Progenitor cell of endocrine pancreas (in vitro differentiated cells): ENCODE measurements around the gene DNAH1. TPM values are rescaled to one million over a fixed set of nuclear protein-coding genes. Genes with fewer than 3 reads are reported as not detected.

ENCODE experiments used
- DNase-seq: peaks from one replicate; pipeline ENCODE4 v3.0.0; 2021; ENCODE audit warnings: low spot score; ENCODE audit not compliant: unreplicated experiment
- H3K27ac Mint-ChIP-seq: 2 replicates; pipeline ENCODE4 v1.8.0; 2021; ENCODE audit warnings: mild to moderate bottlenecking, moderate library complexity, mixed read lengths
- H3K27me3 Mint-ChIP-seq: 2 replicates; pipeline ENCODE4 v1.8.0; 2021; ENCODE audit warnings: mixed read lengths
- H3K36me3 Mint-ChIP-seq: 2 replicates; pipeline ENCODE4 v1.8.0; 2022; ENCODE audit warnings: mixed read lengths; ENCODE audit not compliant: insufficient read depth
- H3K4me1 Mint-ChIP-seq: 2 replicates; pipeline ENCODE4 v1.8.0; 2021; ENCODE audit warnings: low read depth, mixed read lengths
- H3K4me3 Mint-ChIP-seq: 2 replicates; pipeline ENCODE4 v1.8.0; 2021; ENCODE audit warnings: low read depth, mild to moderate bottlenecking, moderate library complexity, mixed read lengths
- H3K9me3 Mint-ChIP-seq: 2 replicates; pipeline ENCODE4 v1.8.0; 2021; ENCODE audit warnings: low read depth, mixed read lengths
- total RNA-seq: library from RNA; stranded (reverse); gene quantifications from 2 replicates; pipeline ENCODE4 v1.2.1, GENCODE V29; 2021
- TF ChIP-seq, protein P1 (sequence below): fragments of 200-600 bp; sonication (generic); IDR thresholded peaks from one replicate; pipeline ENCODE4 v1.5.0; 2021; ENCODE audit warnings: antibody characterized with exemption, mild to moderate bottlenecking; ENCODE audit not compliant: unreplicated experiment

DNAH1 gene
- total RNA-seq, 1 donor from 2014 or later, result 14.0 TPM

DNA sequence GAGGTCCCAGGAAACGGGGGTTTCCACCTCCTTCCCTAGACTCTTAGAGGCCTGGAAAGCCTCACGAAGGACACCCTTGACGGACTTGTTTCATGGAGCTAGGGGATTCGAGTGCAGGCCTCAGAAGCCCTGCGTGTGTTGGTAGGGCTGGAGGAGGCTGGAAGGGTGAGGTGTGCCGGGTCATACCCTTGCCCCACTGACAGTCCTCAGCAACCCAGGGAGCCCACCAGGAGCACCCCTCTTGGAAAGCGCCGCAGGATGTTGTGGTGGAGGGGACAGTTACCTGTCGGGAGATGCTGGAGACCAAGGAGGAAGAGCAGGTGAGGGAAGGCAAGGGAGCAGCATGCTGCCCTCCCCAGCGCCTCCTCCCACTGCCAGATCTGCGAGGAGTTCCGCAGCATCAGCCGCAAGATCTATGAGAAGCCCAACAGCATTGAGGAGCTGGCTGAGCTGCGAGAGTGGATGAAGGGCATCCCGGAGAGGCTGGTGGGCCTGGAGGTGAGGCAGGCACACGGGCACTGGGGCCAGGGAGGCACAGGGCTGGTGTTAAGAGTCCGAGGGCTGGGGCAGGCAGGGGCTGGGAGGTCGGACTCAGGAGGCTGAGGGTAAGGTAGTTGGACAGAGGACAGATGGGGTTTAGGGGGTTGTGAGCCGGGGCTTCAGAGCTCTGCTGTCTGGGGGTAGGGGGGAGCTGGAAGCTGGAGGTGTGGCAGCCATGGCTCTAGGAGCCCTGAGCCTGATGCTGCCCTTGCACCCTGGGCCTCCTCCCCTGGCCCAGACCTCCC, 33.7 kb downstream of the DNAH1 start:
- TF ChIP-seq, protein P1, sequence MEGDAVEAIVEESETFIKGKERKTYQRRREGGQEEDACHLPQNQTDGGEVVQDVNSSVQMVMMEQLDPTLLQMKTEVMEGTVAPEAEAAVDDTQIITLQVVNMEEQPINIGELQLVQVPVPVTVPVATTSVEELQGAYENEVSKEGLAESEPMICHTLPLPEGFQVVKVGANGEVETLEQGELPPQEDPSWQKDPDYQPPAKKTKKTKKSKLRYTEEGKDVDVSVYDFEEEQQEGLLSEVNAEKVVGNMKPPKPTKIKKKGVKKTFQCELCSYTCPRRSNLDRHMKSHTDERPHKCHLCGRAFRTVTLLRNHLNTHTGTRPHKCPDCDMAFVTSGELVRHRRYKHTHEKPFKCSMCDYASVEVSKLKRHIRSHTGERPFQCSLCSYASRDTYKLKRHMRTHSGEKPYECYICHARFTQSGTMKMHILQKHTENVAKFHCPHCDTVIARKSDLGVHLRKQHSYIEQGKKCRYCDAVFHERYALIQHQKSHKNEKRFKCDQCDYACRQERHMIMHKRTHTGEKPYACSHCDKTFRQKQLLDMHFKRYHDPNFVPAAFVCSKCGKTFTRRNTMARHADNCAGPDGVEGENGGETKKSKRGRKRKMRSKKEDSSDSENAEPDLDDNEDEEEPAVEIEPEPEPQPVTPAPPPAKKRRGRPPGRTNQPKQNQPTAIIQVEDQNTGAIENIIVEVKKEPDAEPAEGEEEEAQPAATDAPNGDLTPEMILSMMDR, result no peak
- H3K4me3 Mint-ChIP-seq, result no peak overlapping the region
- no peaks in the 10 kb centered on the region for H3K9me3 Mint-ChIP-seq
- H3K27ac Mint-ChIP-seq, result no peak overlapping the region
- no peaks in the 10 kb centered on the region for H3K27me3 Mint-ChIP-seq
- DNase-seq, result no peak
- no peaks in the 10 kb centered on the region for H3K4me1 Mint-ChIP-seq
- H3K36me3 Mint-ChIP-seq, result no peaks in the 10 kb centered on the region

- Mint-ChIP-seq H3K9me3 (no peaks in the 10 kb centered on the region), H3K27ac (no peak overlapping the region), H3K27me3 (no peaks in the 10 kb centered on the region), H3K4me3 (no peak overlapping the region), H3K4me1 (no peaks in the 10 kb centered on the region), H3K36me3 (no peaks in the 10 kb centered on the region)
- TF ChIP-seq, protein P1, result no peak
- no peak for DNase-seq
Observed at GRCh38 chr3:52350416-52350815, 34.3 kb downstream of the DNAH1 start.

DNA sequence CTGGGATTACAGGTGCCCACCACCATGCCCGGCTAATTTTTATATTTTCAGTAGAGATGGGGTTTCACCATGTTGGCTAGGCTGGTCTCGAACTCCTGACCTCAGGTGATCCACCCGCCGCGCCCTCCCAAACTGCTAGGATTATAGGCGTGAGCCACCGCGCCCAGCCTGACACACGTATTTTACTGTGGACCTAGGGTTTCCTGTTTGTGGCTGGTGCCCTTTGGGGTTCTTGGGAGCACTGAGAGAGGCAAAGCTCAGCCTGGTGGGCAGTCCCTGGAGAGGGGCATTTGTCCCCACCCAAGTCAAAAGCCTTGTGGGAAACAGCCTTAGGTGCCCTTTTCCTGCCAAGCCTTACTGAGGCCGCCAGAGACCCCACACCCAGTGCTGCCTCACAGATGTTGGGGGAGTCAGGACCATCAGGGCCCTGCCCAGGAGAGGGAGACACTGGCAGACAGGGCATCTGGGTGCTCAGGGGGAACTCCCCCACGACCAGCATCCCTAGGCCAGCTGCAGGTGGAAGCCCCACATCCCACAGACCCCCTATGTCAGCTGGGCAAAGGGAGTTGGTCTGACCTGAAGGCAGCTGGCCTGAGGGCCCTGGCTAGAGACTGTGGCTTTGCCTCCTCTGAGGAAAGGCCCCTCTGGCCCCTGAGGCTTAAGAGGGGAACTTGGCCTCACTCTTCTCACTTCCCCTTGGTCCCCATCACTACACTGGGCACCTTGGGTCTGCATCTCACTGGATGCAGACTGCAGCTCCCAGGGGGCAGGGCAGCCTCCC, 35.1 kb downstream of the DNAH1 start:
- DNase-seq, result no peak
- Mint-ChIP-seq H3K36me3 (peaks cover 3% of the 10 kb centered on the region), H3K4me1 (no peaks in the 10 kb centered on the region), H3K27ac (no peak overlapping the region), H3K27me3 (no peaks in the 10 kb centered on the region), H3K9me3 (no peaks in the 10 kb centered on the region), H3K4me3 (no peak overlapping the region)
- TF ChIP-seq, protein P1, result no peak

GRCh38 chr3:52351762-52352368, 35.7 kb downstream of the DNAH1 start:
- H3K36me3 Mint-ChIP-seq, result peaks cover 3% of the 10 kb centered on the region
- no peaks in the 10 kb centered on the region for H3K9me3 Mint-ChIP-seq
- no peaks in the 10 kb centered on the region for H3K27me3 Mint-ChIP-seq
- no peak overlapping the region for H3K4me3 Mint-ChIP-seq
- H3K27ac Mint-ChIP-seq, result no peak overlapping the region
- TF ChIP-seq, protein P1, result no peak
- no peak for DNase-seq
- no peaks in the 10 kb centered on the region for H3K4me1 Mint-ChIP-seq

- Mint-ChIP-seq H3K9me3 (no peaks in the 10 kb centered on the region), H3K4me3 (no peak overlapping the region), H3K27me3 (no peaks in the 10 kb centered on the region), H3K27ac (no peak overlapping the region), H3K4me1 (no peaks in the 10 kb centered on the region), H3K36me3 (peaks cover 3% of the 10 kb centered on the region)
- no peak for DNase-seq
- TF ChIP-seq, protein P1, result no peak
Observed at GRCh38 chr3:52352566-52352965, 36.4 kb downstream of the DNAH1 start.
